Measurements from ENCODE around the gene MBLAC1. TPM values are rescaled to one million over a fixed set of nuclear protein-coding genes. Genes with fewer than 3 reads are reported as not detected.

MBLAC1 gene
- total RNA-seq, 1 donor from 2014 or later: 2.8 TPM

- Mint-ChIP-seq H3K4me3 (peak overlapping the region; percentile 87), H3K4me1 (ENCODE audit: unreplicated experiment) (peaks cover 37% of the 10 kb centered on the region), H3K36me3 (no peaks in the 10 kb centered on the region), H3K9me3 (no peaks in the 10 kb centered on the region), H3K27ac (peak overlapping the region; percentile 75), H3K27me3 (peaks cover 28% of the 10 kb centered on the region)
- DNase-seq (ENCODE audit: extremely low spot score, unreplicated experiment): no peak
- no peak for TF ChIP-seq CTCF (conservative IDR thresholded peaks at IDR 0.05)
Measured at GRCh38 chr7:100167912-100168323, 41.2 kb downstream of the MBLAC1 start.

GRCh38 chr7:100169147-100169850 is 42.5 kb downstream of the MBLAC1 start:
- Mint-ChIP-seq H3K27me3 (peaks cover 28% of the 10 kb centered on the region), H3K4me1 (ENCODE audit: unreplicated experiment) (peaks cover 35% of the 10 kb centered on the region), H3K4me3 (peak overlapping the region; percentile 87), H3K27ac (peak overlapping the region; percentile 75), H3K9me3 (no peaks in the 10 kb centered on the region), H3K36me3 (peaks cover 3% of the 10 kb centered on the region)
- DNase-seq (ENCODE audit: extremely low spot score, unreplicated experiment): no peak
- no peak for TF ChIP-seq CTCF (conservative IDR thresholded peaks at IDR 0.05)

GRCh38 chr7:100170101-100170897 is 43.5 kb downstream of the MBLAC1 start:
- Mint-ChIP-seq H3K27me3 (peaks cover 28% of the 10 kb centered on the region), H3K36me3 (peaks cover 11% of the 10 kb centered on the region), H3K4me1 (ENCODE audit: unreplicated experiment) (peaks cover 41% of the 10 kb centered on the region), H3K4me3 (peak overlapping the region; percentile 76), H3K9me3 (no peaks in the 10 kb centered on the region), H3K27ac (peak overlapping the region; percentile 40)
- no peak for DNase-seq (ENCODE audit: extremely low spot score, unreplicated experiment)
- no peak for TF ChIP-seq CTCF (conservative IDR thresholded peaks at IDR 0.05)

- no peak for TF ChIP-seq CTCF (conservative IDR thresholded peaks at IDR 0.05)
- H3K9me3 Mint-ChIP-seq: no peaks in the 10 kb centered on the region
- H3K27ac Mint-ChIP-seq: peak overlapping the region; percentile 40
- H3K4me3 Mint-ChIP-seq: peak overlapping the region; percentile 76
- peaks cover 41% of the 10 kb centered on the region for H3K4me1 Mint-ChIP-seq (ENCODE audit: unreplicated experiment)
- peaks cover 28% of the 10 kb centered on the region for H3K27me3 Mint-ChIP-seq
- no peak for DNase-seq (ENCODE audit: extremely low spot score, unreplicated experiment)
- peaks cover 13% of the 10 kb centered on the region for H3K36me3 Mint-ChIP-seq
Measured at GRCh38 chr7:100171087-100171681, 44.4 kb downstream of the MBLAC1 start.

GRCh38 chr7:100171840-100172239 is 45.1 kb downstream of the MBLAC1 start:
- no peak for DNase-seq (ENCODE audit: extremely low spot score, unreplicated experiment)
- peak overlapping the region; percentile 83 for H3K4me3 Mint-ChIP-seq
- H3K36me3 Mint-ChIP-seq: peaks cover 13% of the 10 kb centered on the region
- peaks cover 43% of the 10 kb centered on the region for H3K4me1 Mint-ChIP-seq (ENCODE audit: unreplicated experiment)
- no peak overlapping the region for H3K27ac Mint-ChIP-seq
- no peak for TF ChIP-seq CTCF (conservative IDR thresholded peaks at IDR 0.05)
- H3K27me3 Mint-ChIP-seq: peaks cover 23% of the 10 kb centered on the region
- H3K9me3 Mint-ChIP-seq: no peaks in the 10 kb centered on the region
